Heart left ventricle (tissue), 16 donors: ENCODE results near the gene ATG16L2. TPM values are rescaled to one million over a fixed set of nuclear protein-coding genes. Genes with fewer than 3 reads are reported as not detected.

Experiments used
- ATAC-seq, 4 donors: fragments of 200-7000 bp; cut with Tn5 transposase; one replicate each; pipeline ENCODE4 v1.9.1; 2020 to 2022; ENCODE audit warnings: moderate library complexity in 4 of 4, mild to moderate bottlenecking in 3 of 4, moderate number of reproducible peaks in 1 of 4
- DNase-seq, 5 donors: peaks; one replicate each; pipeline ENCODE4 v3.0.0-alpha.2; 2020
- H3K27ac ChIP-seq, 12 donors: fragments of 200-600 bp; sonication (generic) in 4 of 12; one replicate each; pipeline versions ENCODE4 v1.5.0 to v1.8.0; 2016 to 2022; ENCODE audit warnings: mild to moderate bottlenecking in 2 of 12
- H3K27me3 ChIP-seq, 9 donors: fragments of 200-600 bp; sonication (generic) in 2 of 9; one replicate each; pipeline versions ENCODE4 v1.5.1 to v1.8.0; 2016 to 2022; ENCODE audit warnings: mild to moderate bottlenecking in 3 of 9
- H3K36me3 ChIP-seq, 9 donors: fragments of 200-600 bp; sonication (generic) in 2 of 9; one replicate each; pipeline versions ENCODE4 v1.5.0 to v1.8.0; 2018 to 2022; ENCODE audit warnings: mild to moderate bottlenecking in 2 of 9
- H3K4me1 ChIP-seq, 12 donors: fragments of 200-600 bp; sonication (generic) in 4 of 12; one replicate each; pipeline versions ENCODE4 v1.5.0 to v1.8.0; 2016 to 2022; ENCODE audit warnings: mild to moderate bottlenecking in 3 of 12
- H3K4me3 ChIP-seq, 12 donors: fragments of 200-600 bp; sonication (generic) in 4 of 12; one replicate each; pipeline versions ENCODE4 v1.5.0 to v1.8.0; 2017 to 2022; ENCODE audit warnings: mild to moderate bottlenecking in 9 of 12, moderate library complexity in 4 of 12
- H3K9me3 ChIP-seq, 12 donors: fragments of 200-600 bp; sonication (generic) in 4 of 12; one replicate each; pipeline versions ENCODE4 v1.5.0 to v1.8.0; 2016 to 2022; ENCODE audit warnings: mild to moderate bottlenecking in 1 of 12
- CTCF ChIP-seq, 12 donors: fragments of 200-600 bp; sonication (generic) in 4 of 12; IDR thresholded peaks; one replicate each; pipeline versions ENCODE4 v1.5.0 to v1.8.0; 2018 to 2022; ENCODE audit warnings: antibody characterized with exemption in 12 of 12, mild to moderate bottlenecking in 5 of 12
- POLR2A ChIP-seq, 2 donors: fragments of 450-650 bp; IDR thresholded peaks; one replicate each; pipeline ENCODE4 v1.6.1; 2017; ENCODE audit warnings: antibody characterized with exemption in 2 of 2, mild to moderate bottlenecking in 2 of 2, moderate library complexity in 2 of 2
- WGBS, 4 donors: extraction: QIAGEN DNeasy Blood & Tissue Kit in 2 of 4; methylation state at CpG; one replicate each; pipeline versions ENCODE4 v1.1.5 to v1.1.7; 2013 to 2018; 5-methylcytosine and 5-hydroxymethylcytosine counted together
- intact Hi-C, 10 donors: fragments of 100-400 bp; cut with DNase I; formaldehyde crosslinking; loops; one replicate each; pipeline versions ENCODE4 v1.11.1 to v1.14.2; 2022
- polyA plus RNA-seq, 2 donors: library from polyadenylated mRNA; stranded (reverse); fragments of 200-250 nt; gene quantifications; one replicate each; pipeline ENCODE4 v1.2.3, GENCODE V29; 2013
- total RNA-seq, 9 donors: library from RNA; depleted of rRNA in 2 of 9; stranded (reverse); fragments of >200 nt in 2 of 9; fragmentation: NEBNext Ultra II Directional in 3 of 9; extraction: Animal tissue kit (Norgen Biotek cat#: 25700) in 3 of 9; gene quantifications; one replicate each; pipeline versions ENCODE4 v1.1.0 to v1.2.4, GENCODE V29; 2016 to 2023
- donor health status: ischemic (EF 13 %, LVEDD 7.1; RV severe dilation, severe dysfunction).
- donor health status: healthy with polysubstance abuse.
- donor health status: DM: no; HTN: yes; CAD: no.
- donor health status: DM: no; HTN: no; CAD: no.
- donor health status: ischemic (EF 25% LVEDD 6.9; RV normal size, moderate dysfunction).
- donor health status: ischemic (EF 25% LVEDD 5.7; RV mildly dilated, moderate dysfunction).
- donor health status: healthy.
- donor health status: DM: yes; HTN: yes; CAD: no.
- donor health status: ischemic (EF 35%, LVEDD 5.7; RV mildly dilated, moderate dysfunction).
- donor health status: nonischemic (EF 11% LVEDD 7.7; RV severe dilation, severe dysfunction).
- donor health status: DM: yes; HTN: yes; CAD: no.
- donor health status: PGD.
- donor health status: ischemic (EF 29% LVEDD 5.4; RV normal size, mild dysfunction).
- donor health status: nonischemic (EF 23%, LVEDD 6.1; RV moderate dilation, normal function).

Gene ATG16L2
- total and polyA plus RNA-seq, 11 donors: 6.0 to 28.9 (median 13.2) TPM

DNA sequence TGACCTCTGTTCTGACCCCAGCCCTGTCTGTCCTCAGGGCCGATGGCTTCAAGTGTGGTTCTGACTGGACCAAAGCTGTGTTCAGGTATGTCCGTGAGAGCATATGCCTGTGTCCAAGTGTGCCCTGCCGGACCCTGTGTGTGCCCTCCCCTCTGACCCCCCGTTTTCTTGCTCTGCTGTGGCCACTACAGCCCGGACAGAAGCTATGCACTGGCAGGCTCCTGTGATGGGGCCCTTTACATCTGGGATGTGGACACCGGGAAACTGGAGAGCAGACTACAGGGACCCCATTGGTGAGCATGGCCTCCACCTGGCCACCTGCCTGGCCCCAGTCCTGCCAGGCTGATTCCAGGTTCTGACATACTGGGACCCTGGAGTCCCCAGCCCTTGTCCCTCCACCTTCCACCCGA is 14.5 kb downstream of the ATG16L2 start:
- Histone ChIP-seq H3K9me3 (no peaks in the 10 kb centered on the region), H3K36me3 (peaks cover 0 to 76% (median 7%) of the 10 kb centered on the region in 9 donors), H3K27me3 (no peaks in the 10 kb centered on the region), H3K27ac (peak overlapping the region in 6 of 12 donors; percentile 28 to 89 (median 52)), H3K4me1 (peaks cover 22 to 55% (median 31%) of the 10 kb centered on the region in 12 donors), H3K4me3 (no peak overlapping the region)
- WGBS, 4 donors: 87 to 92% (median 90%) methylated on average over 6 to 7 of the region's 7 CpGs
- ATAC-seq (no peak), DNase-seq (no peak)
- intact Hi-C loops: loop anchor here in 1 of 10 donors (5.0 kb wide), 1 partner anchor 414 kb away; no protein-coding TSS in a partner anchor
- TF ChIP-seq POLR2A (IDR thresholded peaks at IDR 0.05): no peak
- TF ChIP-seq CTCF (IDR thresholded peaks at IDR 0.05): no peak

- TF ChIP-seq POLR2A (IDR thresholded peaks at IDR 0.05) (no peak), CTCF (IDR thresholded peaks at IDR 0.05) (no peak)
- intact Hi-C loops: loop anchor here in 1 of 10 donors (5.0 kb wide), 1 partner anchor 413 kb away; no protein-coding TSS in a partner anchor
- H3K27ac ChIP-seq: peak overlapping the region in 1 of 12 donors; percentile 89
- no peak overlapping the region for H3K4me3 ChIP-seq
- H3K36me3 ChIP-seq: peaks cover 0 to 71% (median 7%) of the 10 kb centered on the region in 9 donors
- no peaks in the 10 kb centered on the region for H3K9me3 ChIP-seq
- peaks cover 26 to 60% (median 36%) of the 10 kb centered on the region in 12 donors for H3K4me1 ChIP-seq
- ATAC-seq: no peak
- 92 to 93% (median 93%) methylated on average over 13 of the region's 13 CpGs for WGBS, 4 donors
- no peaks in the 10 kb centered on the region for H3K27me3 ChIP-seq
- no peak for DNase-seq
Observed at GRCh38 chr11:72829178-72829577, 15.0 kb downstream of the ATG16L2 start.

GRCh38 chr11:72829884-72830533 is 15.8 kb downstream of the ATG16L2 start:
- intact Hi-C loops: loop anchor here in 9 of 10 donors (2.0 to 10.0 kb wide), 11 partner anchors 19 to 462 kb away; partner anchors contain the start of gene FCHSD2 (in 5 of the 9)
- no peak for TF ChIP-seq POLR2A (IDR thresholded peaks at IDR 0.05)
- no peak for TF ChIP-seq CTCF (IDR thresholded peaks at IDR 0.05)
- H3K27me3 ChIP-seq: no peaks in the 10 kb centered on the region
- DNase-seq: no peak
- no peak overlapping the region for H3K4me3 ChIP-seq
- H3K36me3 ChIP-seq: peaks cover 0 to 64% (median 7%) of the 10 kb centered on the region in 9 donors
- no peaks in the 10 kb centered on the region for H3K9me3 ChIP-seq
- 87 to 95% (median 90%) methylated on average over 5 of the region's 5 CpGs for WGBS, 4 donors
- peaks cover 34 to 68% (median 44%) of the 10 kb centered on the region in 12 donors for H3K4me1 ChIP-seq
- H3K27ac ChIP-seq: peak overlapping the region in 1 of 12 donors; percentile 52
- ATAC-seq: no peak

DNA sequence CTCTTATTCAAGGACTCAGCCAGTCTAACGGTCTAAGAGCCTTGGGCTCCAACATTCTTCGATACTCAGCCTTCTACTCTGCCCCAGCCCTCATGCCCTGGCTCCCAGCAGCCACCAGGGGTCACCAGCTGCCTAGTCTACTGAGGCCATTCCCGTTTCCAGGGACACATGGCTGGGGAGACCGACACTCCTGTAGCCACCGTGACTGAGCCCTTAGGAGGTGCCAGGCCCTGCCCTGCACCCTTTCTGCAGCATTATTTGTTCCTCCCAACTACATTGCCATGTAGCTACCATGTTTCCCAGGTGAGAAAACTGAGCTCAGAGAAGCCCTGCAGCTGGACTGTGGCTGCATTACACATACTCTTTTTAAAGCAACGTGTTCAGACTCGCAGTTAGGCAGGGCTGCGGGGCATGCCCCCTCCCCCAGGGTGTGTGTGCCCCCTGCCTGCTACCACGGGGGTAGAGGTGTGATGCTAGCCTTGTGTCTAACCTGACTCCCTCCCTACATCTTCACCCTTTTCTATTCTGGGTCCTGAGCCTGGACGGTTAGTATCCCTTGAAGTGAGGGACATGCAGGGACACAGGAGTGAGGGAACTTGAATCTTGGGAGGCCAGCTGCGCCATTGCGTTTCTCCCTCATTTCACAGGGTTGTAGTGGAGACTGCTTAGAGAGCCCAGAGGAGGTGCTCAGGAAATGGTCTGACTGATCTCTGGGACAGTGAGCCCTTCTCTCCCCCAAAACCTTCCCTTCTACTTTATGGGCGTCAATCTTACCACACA is 17.5 kb downstream of the ATG16L2 start:
- no peak overlapping the region for H3K4me3 ChIP-seq
- no peaks in the 10 kb centered on the region for H3K27me3 ChIP-seq
- DNase-seq: peak; percentile 85 to 91 (median 88)
- H3K27ac ChIP-seq: peak overlapping the region; percentile 80 to 98 (median 90)
- 17 to 30% (median 24%) methylated on average over 12 to 13 of the region's 13 CpGs for WGBS, 4 donors
- ATAC-seq: peak; percentile 73 to 81 (median 76)
- TF ChIP-seq POLR2A (IDR thresholded peaks at IDR 0.05) (no peak), CTCF (IDR thresholded peaks at IDR 0.05) (peak; percentile 91 to 99 (median 97))
- H3K4me1 ChIP-seq: peaks cover 39 to 85% (median 61%) of the 10 kb centered on the region in 12 donors
- no peaks in the 10 kb centered on the region for H3K9me3 ChIP-seq
- intact Hi-C loops: loop anchor here (1.0 to 10.0 kb wide), 17 partner anchors 17 to 461 kb away; partner anchors contain the start of gene FCHSD2 (in 5 of the 10)
- H3K36me3 ChIP-seq: peaks cover 0 to 47% (median 7%) of the 10 kb centered on the region in 9 donors
